HG03139 (cell line): Measurements from ENCODE around the gene FXYD2.
"Not testable (repeated sequence)": the region's sequence is repeated elsewhere in the genome, so short reads cannot be mapped to it uniquely, and the experiment has no call there.

Experiments
- ATAC-seq: cut with Tn5 transposase; IDR thresholded peaks from one replicate; pipeline ENCODE4 v1.9.1; 2021; ENCODE audit not compliant: unreplicated experiment

FXYD2 gene

DNA sequence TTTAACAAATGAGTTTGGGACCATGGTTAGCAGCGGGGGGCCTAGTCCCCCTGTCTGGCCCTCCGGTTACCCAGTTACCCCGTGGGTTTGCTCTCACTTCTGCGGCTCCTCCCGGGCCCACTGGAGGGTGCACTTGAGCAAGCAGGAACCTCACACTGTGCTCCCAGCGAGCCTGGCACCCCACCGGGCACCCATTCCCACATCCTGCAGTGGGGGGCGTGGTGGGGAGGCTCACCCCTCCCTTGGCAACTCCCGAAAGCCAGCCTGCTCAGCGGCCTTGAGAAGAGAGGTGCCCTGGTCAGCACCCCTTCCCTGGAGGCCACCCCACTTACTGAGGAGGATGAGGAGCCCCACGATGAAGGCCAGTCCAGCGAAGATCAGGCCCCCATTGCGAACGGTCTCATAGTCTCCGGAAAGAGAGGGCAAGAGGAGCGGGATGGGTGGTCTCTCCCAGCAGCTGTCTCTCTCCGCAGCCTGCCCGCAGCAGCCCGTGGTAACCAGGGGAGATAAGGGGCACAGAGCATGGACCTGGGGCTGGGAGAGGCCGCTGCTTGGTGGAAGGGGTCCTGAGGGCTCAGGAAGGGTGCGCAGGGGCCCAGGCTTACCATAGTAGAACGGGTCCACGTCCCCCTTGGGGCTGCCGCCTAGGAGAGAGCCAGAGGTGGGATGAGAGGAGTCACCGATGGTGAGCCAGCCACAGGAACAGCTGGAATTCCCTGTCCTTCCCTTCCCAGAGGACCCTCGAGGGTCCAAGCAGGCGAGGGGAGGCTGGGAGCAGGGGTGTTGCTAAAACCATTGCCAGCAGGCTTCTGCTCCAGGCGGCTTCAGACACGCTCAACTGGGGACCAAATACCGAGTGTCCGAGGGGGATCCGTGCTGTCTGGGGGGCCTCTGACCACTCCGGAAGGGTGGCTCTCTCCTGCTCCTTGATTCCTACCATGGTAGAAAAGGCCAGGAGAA is 2.2 kb downstream of the FXYD2 start:
- ATAC-seq: no peak

DNA sequence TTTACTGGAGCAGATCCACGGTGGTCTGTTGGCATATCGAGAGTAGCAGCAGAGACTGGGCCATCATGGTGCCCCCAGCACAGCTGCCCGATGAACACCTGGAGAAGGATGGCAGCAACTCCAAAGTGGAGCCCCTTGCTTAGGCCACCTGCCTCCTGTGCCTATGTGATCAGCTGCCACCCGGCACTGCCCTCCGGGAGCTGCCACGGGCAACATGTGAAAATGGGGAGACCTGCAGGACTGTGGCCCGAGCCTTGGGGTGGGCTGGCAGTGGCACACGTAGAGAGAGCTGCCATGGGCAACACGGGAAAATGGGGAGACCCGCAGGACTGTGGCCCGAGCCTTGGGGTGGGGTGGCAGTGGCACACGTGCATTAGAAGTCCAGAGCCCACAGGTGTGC is 3.1 kb downstream of the FXYD2 start:
- ATAC-seq: no peak

DNA sequence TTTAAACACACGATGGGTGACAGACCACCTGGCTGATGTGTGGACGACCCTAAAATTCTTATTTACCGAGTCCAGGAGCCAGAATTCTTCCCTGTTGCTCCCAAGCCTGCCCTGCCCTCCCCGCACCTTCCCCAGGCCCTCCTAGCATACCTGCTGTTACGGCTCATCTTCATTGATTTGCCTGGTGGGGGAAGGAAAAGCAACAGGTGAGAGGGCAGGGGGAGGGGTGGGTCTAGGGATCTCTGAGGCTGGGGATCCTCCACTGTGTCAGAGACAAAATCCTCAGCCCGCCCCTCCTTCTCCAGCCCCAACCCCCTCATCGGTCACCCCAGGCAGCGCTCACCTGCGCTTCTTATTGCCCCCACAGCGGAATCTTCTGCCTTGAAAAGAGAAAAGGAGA is 4.0 kb downstream of the FXYD2 start:
- ATAC-seq: no peak

DNA sequence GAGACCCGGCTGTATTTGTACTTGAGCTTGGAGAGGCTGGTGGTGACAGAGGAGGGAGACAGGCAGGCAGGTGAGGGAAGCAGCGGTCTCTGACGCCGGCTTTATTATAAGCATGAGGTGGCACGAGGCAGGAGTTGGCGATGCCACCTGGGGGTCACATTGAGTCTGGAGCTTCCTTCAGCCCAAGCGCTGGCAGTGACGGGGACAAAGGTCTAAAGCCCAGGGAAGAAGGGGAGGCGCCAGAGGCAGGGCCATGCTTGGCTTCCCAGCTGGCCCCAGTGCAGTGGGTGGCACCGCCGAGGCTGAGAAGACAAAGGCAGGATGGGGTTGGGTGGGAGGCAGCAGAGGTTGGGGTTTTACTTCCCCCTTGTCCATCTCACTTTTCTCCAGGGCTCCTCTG is 4.5 kb downstream of the FXYD2 start:
- no peak for ATAC-seq

DNA sequence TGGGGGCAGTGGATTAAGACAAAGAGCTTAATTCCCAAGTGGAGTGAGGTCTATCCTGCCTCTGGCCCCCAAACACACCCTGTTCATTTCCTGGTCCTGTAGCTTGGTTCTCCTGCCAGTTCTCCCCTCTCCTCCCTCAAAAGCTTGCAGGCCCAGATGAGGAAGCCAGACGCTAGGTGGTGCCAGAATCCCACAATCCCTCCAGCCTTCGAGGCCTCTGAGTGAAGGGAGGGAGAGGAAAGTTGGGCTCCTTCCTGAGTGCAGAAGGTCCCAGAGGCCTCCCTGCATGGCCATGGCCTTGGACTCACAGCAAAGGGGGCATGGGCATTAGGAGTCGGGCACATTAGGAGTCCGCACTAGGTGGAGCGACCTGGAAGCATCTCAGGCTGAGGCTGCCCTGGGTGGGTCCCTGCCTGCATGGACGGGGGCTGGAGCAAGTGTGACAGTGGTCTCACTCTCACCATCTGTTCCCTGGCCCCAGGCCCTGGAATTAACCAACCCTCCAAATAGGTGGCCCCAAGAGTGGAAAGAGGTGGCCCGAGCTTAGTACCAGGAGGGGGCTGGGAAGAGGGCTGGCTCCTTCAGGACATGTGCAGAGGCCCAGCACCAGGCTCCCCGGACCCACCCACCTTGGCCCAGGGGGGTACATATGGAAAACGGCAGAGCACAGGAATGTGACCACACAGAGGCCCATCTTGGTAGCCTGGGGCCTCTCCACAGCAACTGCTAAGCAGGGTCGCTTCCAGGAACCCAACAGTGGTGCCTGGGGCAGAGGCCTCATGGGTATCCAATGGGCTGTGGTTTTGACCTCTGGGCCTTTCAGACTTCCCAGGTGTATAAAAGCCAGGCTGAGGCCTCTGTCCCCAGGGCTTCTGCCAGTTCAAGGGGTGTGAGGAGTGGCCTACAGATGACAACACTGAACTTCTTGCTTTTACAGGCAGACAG is 5.2 kb downstream of the FXYD2 start:
- no peak for ATAC-seq

DNA sequence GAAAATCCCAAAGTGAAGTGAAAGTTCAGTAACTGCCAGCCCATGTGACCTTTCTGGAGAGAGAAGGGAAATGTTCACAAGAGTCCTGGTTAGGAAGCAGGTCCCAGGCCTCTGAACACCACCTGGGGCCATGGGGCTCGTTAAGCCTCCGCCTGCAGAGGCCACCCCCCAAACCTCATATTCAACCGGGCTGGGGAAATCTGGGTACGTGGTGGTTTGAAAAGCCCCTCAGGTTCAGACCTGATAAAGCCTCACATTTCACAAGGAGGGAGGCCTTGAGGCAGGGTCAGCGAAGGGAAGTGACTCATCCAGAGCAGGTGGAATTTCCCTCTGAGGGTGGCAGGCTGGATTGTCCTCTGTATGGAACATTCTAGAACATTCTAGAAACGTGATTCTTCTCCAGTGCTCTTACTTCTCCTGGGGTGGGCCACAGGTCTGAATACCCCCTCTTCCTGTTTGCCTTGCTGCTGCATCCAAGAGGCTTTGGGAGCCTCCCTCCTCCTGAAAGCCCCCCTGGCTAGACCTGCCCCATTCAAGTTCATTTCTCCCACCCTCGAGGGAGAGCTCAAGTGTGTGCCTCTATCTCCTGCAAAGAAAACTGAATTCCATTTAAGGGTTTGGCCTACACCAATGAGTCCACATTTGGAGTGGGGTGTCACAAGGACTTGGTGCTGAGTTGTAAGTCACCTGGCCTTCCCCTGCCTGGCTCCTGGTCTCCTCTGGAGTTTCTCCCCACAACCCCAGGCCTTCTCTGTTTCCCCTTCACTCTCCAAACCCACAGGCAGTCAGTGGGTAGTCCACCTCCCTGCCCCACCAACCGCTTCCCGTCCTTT is 6.3 kb downstream of the FXYD2 start:
- no peak for ATAC-seq

DNA sequence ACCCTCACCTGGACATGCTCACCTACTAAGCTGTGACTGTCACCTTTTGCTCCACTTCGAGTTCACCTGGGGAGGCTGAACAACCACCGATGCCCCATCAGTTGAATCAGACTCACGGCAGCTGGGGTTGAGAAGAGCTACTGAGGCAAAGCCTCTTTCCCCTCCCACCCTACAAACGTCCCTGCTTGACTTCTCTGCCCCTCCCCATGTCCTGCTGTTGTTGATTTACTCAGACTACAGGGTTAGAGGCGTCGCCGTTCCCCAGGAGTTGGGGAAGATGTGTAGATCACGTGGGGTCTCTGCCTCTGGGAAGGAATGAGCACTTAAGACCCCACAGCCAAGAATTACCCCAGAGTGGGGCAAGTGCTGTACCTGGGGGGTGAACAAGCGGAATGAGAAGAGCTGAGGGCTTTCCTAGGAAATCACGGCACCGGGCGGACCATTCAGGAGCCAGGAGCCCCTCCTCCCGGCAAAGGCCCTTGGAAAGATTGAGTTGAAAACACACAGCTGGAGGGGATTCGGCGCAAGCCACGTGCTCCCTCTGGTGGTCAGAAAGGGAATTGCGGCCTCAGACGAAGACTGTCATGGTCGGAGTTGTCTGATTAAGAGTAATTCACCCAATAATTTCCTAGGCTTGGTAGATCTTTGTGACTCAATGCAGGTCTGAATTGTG is 7.0 kb downstream of the FXYD2 start:
- ATAC-seq: no peak

DNA sequence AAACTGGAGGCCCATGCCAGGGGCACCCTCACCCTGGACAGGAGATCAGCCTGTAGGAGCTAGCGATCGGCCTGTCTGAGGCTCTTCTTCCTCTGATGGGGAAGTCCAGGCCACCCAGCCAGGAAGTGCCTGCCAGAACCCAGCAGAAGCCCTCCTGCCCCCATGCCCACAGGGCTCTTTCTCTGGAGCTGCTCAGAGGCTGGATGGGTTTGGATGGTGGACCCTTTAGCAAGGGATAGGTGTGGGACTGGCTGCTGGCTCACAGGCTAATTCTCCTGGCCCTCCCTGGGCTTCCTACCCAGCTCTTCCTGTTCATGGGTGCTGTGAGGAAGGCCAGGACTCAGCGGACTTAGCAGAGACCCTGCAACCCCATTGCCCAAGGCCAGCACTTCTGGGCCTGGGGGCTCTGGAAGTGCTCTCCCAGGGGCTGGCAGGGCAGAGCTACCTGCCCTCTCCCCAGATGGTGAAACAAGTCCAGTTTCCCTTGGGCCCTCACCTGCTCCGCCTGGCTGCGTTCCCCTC is 7.6 kb downstream of the FXYD2 start:
- no peak for ATAC-seq

DNA sequence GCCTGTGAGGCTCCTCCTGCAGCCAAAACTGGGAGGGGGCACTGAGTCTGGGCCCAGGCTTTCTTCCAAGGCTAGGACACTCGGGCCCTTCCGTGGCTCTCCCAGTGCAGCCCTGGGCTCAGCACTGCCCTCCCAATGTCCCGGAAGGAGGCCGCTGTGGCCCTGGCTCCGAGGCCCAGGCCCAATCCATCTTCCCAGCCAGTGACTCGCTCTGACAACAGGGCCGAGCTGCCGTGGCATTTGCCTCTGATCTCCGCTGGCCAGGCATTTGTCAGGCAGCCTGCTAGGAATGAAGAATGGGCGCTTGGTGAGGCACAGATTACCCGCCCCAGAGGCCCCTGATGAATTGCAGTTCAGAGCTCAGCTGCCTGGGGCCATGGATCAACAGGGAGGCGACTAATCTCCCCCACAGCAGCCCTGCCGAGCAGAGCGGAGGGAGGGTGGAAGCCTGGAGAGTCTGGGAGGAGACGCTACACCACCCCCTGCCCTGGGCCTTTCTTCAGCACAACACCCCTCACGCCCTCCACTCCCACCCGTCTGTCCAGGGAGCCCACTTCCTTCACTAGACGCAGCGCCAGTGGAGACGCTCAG is 8.3 kb downstream of the FXYD2 start:
- ATAC-seq: no peak

DNA sequence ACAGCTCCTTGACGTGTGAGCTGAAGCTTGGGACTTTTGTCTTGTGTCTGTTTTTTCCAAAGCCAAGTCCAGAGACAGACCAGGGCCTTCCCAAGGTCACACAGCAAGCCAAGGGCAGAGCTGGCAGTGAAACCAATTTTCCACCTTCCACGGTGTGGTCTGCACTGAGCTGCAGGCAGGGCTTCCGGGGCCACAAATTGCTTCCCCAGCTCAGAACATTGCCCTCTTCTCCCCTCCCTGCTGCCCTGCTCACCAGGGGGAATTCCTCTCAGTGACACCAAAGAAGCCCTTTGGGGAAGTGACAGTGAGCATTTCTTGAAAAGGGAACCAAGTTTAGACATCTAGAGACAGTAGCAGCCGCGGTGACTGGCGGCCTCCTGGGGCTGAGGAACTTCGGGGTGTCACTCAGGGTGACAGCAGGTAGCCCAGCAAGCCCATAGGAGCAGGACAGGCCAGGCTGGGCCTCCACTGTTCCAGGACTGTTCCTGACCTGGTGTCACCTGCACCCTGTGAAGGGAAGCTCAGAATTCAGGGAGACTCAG is 9.2 kb downstream of the FXYD2 start:
- ATAC-seq: peak; percentile 42

DNA sequence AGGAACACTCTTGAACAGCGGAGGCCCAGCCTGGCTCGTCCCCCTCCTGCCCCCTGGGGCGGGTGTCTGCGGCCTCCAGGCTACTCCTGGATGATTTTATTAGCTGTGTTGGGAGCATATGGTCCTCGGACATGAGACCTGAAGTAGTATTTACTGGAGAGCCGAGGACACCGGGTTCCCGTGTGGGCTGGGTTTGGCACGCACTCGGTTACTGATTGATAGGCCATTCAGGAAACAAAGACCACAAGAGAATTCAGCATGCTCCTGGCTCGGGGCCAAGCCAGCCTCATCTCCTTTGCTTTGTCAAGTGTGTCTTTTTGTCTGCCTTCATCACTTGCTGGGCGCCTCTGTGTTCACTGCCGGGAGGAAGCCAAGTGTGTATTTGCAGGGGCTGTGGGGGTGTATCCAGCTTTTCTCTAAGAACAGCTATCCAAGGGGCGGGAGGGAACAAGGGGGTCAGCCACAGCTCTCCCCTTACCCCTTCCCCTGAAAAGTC is 9.7 kb downstream of the FXYD2 start:
- peak; percentile 36 for ATAC-seq

DNA sequence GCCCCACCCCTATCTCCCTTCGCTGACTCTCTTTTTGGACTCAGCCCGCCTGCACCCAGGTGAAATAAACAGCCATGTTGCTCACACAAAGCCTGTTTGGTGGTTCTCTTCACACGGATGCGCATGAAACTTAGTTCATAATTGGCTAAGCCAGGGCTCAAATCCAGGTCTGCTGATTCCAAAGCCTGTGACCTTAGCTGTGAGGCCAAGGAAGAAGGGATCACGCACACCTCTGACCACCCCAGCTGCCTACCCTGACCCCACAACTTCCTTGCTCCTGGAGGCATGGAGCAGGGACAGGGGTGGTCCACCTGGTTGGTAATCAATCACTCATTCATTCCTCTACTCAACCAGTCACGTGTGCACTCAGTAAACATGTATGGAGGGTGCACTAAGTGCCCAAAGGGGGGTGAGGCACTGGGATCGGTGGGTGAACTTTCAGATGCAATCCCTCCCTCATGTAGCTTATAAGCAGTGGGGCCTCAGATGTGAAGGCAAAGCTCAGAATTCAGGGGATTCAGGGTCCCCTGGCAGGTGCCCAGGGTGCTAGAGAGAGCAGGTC is 10.3 kb downstream of the FXYD2 start:
- peak; percentile 2 for ATAC-seq

DNA sequence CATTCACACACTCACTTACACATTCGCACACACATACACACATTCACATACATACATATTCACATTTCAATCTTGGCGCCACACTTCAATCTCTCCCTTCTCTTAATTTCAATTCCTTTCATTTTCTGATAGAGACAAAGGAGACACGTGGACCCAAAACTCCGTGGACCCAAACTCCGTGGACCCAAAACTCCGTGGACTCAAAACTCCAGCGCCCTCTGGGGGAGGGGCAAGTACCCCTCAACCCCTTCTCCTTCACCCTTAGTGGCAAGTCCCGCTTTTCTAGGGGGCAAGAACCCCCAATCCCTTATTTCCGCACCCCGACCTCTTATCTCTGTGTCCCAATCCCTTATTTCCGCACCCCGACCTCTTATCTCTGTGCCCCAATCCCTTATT is 14.5 kb downstream of the FXYD2 start:
- ATAC-seq: not testable (repeated sequence)

DNA sequence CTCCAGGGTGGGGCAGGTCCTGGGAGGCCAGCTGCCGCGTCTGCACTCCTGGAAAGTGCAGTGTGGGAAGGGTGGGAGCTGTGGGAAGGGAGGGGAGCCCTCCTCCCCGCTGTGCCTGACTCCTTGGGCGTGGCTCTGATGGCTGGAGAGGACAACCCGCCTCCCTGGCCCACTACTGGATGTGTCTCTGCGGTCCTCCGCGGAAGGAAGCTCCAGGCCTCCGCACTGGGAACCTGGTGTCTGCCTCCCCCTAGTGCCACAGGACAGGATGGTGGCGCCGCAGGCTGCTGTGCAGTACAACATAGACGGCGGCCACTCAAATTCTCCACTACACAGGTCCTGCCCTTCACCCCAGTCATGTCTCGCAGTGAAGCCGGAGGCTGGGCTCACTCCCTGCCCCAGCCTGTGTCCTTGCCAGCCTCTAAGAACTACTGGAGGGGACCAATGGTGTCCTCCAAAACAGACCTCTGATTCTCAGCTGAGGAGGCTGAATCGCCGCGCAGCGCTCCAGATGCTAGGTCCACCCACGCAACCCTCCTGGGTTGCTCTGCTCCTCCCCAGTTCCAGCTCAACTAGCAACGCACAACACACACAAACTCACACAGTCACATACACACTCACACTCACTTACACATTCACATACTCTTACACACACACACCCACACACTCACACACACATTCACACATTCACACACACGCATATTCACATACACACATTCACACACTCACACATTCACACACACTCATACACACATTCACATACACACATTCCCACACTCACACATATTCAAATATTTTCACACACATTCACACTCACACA is 15.1 kb downstream of the FXYD2 start:
- ATAC-seq: no peak

DNA sequence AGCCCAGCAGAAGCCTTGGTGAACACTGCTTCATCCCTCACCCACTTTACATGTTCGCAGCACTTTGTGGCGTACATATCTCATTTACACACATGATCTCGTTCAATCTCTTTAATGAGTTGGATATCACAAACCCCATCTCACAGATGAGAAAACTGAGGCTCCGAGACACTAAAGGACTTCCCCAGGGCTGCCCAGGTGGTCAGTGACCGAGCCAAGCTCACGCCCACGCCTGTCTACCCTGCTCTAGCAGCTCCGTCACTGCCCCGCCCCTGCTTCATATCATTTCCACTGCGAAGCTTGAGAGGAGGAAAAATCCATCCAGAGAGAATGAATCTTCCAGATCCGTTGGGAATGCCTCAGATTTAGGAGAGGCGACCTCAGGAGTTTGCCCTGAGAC is 15.8 kb downstream of the FXYD2 start:
- ATAC-seq: no peak

DNA sequence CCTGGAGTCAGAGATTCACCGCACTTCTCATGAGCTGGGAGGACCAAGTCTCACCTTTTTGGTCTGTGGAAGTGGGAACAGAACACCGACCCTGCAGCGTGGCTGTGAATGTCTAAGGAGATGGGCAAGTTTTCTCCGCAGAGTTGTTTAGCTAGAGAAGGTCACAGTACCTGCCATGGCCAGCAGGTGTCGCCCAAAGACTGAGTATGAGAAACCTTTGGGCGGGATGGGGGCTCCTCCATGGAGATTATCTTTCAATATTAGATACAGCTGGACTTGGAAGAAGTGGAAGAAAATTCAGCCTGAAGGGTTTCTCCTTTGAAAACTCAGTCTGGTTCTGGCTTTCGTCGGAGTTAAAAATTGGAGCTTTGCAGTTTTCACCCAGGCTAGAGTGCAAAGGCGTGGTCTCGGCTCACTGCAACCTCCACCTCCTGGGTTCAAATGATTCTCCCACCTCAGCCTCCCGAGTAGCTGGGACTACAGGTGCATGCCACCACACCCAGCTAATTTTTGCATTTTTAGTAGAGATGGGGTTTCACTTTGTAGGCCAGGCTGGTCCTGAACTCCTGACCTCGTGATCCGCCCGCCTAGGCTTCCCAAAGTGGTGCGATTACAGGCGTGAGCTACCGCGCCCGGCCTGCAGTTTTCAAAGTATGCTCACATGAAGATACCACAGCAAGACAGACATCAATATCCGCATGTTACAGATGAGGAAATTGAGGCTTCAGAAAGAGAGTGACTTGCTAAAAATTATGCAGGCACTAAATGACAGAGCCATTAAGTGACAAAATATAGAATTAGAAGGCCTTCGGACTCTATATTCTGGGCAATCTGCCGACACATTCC is 16.8 kb downstream of the FXYD2 start:
- no peak for ATAC-seq

DNA sequence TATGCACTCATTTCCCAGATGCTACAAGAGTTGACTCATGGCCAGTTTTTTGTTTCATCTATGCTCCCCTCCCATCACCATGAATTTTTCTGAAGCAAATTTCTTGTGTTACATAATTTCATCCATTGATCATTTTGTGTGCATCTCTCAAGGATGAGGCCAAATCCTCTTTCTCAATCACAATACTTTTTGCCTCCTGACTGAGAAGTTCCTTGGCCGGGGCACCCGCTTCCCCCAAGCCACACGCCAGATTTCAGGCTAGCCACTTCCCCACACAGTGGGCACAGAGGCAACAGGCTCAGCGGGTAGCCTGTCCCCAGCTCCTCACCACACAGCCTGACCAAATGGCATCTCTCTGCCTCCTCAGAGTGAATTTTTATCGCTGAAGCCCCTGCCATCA is 17.7 kb downstream of the FXYD2 start:
- ATAC-seq: no peak
